ACHN (cell line): ENCODE measurements around the gene KCNJ8.
"Not testable (repeated sequence)": the region's sequence is repeated elsewhere in the genome, so short reads cannot be mapped to it uniquely, and the experiment has no call there.

Experiments
- DNase-seq: peaks from one replicate; pipeline ENCODE4 v3.0.0-alpha.2; 2015
- in situ Hi-C: cut with HindIII; loops from 2 replicates; pipeline ENCODE4 v1.10.0; 2017; ENCODE audit warnings: low sequenced_read_pairs, low pct_ligation_motif_present, low pct_unique_long_range_greater_than_20kb

Gene KCNJ8

DNA sequence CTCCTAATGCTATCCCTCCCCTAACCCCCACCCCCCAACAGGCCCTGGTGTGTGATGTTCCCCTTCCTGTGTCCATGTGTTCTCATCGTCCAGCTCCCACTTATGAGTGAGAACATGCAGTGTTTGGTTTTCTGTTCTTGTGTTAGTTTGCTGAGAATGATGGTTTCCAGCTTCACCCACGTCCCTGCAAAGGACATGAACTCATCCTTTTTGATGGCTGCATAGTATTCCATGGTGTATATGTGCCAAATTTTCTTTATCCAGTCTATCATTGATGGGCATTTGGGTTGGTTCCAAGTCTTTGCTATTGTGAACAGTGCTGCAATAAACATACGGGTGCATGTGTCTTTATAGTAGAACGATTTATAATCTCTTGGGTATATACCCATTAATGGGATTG lies 15.2 kb upstream of the KCNJ8 start:
- DNase-seq, in situ Hi-C loops: not testable (repeated sequence)

DNA sequence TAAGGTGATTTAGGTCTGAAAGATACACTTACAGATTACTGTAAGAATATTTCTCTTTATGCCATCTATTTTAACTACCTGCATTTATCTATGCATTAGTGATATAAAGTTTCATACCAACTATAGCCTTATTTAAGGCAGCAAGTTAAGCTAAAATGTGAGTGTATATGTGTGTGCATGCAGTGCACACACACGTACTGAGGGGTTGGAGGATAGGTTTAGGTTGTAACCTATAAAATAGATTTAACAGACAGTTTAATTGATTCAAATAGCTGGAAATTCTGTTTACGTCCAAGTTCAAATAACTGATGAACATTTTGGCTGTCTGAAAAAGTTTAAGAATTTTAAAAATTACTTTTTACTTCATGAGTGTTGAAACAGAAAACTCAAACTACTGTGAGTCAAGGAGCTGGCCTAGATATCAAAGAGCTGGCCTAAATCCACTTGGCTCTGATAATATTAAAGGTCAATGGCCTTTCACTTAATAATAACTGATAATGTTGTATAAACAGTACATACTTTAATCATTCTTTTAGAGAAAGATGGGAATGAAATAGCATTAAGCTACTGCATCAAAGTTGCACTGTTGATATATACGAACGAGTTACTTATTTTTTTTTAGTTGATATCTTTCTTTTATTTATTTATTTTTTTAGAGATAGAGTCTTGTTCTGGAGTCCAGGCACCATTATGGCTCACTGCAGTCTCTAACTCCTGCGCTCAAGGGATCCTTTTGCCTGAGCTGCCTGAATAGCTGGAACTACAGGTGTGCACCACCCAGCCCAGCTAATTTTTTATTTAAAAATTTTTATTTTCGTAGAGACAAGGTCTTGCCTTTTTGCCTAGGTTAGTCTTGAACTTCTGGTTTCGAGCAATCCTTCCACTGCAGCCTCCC lies 13.8 kb upstream of the KCNJ8 start:
- in situ Hi-C loops: no loop called here
- DNase-seq: no peak

DNA sequence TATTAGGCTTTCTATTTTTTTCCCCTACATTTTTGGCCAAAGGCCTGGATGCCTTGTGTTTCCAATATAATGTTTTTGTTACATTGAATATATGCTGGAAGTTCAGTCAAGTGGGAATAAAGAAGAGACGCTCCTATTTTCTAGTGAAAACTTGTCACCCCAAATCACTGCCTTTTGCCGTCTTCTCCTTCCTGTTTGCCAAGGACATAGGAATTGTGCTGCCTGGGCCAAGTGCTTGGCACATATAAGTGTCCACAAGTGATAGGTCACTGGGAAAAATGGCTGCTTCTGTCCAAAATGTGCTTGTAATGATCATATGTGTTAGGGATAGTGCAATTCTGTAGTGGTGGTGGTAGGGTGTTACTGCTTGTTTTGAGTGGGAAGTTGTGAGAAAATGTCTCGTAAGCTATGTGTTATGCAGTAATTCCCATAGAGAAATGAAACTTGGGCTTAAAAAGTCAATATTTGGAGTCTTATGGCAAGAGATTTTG lies 11.6 kb upstream of the KCNJ8 start:
- in situ Hi-C loops: no loop called here
- DNase-seq: no peak

GRCh38 chr12:21782723-21783122 lies 8.2 kb upstream of the KCNJ8 start:
- DNase-seq, in situ Hi-C loops: not testable (repeated sequence)

DNA sequence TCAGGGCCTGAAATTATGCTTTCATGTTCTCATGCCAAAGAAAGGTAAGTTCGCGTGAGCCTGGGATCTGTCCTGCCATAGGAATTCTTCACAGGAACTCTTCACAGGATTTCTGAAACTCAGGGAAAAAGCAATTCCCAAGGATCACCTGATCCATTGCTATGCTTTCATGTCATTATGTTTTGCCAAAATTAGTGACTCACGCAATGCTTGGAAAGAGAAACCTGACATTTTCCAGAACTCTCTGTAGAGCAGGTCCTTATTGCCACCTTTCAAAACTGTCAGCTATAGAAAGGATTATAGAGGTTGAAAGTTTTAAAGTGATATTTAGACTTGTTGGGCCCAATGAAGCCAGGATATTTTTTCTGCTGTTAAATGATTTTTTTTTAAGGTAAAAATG lies 6.3 kb upstream of the KCNJ8 start:
- no peak for DNase-seq
- in situ Hi-C loops: no loop called here

GRCh38 chr12:21776175-21776574 lies 1.7 kb upstream of the KCNJ8 start:
- in situ Hi-C loops: no loop called here
- DNase-seq: no peak

DNA sequence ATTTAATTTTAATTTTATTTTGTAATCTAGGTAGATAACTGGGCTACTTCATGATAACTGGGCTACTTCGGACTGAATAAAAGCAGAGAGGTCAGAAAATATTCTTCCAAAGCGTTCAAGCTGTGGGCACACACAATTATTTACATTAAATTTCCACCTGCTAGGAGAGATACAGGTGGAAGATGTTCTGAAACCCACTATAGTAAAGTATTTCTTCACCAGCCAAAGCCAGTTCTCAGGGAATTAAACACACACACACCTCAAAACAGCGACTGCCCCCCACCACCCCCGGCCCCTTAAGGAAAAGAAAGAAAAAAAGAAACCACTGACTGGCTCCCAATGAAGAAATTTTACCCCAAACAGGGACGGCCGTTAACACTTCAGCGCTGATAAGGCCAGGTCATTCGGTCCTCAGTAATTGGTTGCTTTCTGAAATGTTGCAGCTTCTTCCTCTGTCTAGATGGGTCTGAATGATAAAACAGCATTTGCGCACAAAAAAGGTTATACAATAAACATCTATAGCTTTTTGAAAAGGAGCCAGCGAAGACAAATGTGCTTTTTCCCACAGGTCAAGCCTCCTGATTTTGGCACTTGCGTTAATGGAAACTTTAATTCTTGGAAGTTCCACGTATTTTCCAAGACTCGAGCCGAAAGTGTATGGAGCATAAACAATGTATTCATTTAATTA lies 771 bp upstream of the KCNJ8 start:
- peak; percentile 28 for DNase-seq
- in situ Hi-C loops: no loop called here

DNA sequence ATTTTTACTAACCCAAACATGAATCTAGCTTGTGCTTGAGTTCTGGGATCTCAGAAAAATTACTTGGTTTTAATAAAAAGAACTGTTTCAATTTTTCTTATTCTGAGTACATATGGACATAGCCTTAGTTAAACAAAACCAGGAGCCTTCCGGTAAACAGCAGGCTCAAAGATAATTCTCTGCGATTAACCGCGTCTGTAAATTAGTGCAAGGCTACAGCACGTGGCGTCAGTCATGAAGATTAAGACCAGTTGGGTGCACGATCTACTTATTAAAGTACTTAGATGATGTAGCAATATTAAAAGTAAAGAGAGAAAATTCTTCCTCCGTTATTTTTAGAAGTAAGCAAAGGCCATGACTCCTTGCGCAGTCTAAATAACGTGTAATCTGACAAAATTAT lies 700 bp downstream of the KCNJ8 start:
- peak; percentile 18 for DNase-seq
- in situ Hi-C loops: no loop called here

DNA sequence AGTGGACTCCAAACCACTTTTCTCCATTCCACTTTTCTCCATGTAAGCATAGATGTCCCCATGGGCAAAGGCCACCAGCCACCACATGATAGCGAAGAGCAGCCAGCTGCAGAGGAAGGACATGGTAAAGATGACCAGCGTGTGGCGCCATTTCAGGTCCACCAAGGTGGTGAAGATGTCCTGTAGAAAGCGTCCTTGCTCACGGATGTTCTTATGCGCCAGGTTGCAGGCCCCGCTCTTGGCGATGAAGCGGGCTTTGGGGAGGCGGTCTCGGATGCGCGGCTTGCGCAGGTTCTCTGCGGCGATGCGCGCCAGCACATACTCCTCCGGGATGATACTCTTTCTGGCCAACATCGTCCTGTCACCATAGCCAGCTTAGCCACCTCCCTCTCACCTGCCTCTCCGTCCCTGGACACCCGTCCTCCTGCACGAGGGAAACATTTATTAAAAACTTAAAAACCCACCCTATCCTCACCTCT lies 1.2 kb downstream of the KCNJ8 start:
- in situ Hi-C loops: no loop called here
- DNase-seq: peak; percentile 67

DNA sequence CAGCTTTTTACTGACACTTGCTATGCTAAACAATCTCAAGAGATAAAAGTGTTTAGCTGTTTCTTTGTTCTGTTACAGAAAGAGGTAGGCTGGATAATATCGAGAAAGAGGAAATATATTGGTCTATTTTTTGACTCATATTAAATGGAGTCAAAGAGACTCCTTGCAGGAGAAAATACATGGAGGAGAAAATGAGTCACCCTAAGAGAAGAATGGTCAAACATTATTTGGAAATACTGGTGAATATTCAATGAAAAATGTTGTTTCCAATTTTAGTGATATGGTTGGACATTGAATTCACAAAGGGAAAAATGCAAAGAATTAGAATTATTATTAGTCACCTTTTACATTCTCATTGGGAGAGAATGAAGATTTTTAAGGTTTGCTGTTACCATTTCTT lies 3.2 kb downstream of the KCNJ8 start:
- DNase-seq: no peak
- in situ Hi-C loops: no loop called here

- DNase-seq: no peak
- in situ Hi-C loops: no loop called here
Measured at GRCh38 chr12:21769307-21769706, 5.2 kb downstream of the KCNJ8 start.

DNA sequence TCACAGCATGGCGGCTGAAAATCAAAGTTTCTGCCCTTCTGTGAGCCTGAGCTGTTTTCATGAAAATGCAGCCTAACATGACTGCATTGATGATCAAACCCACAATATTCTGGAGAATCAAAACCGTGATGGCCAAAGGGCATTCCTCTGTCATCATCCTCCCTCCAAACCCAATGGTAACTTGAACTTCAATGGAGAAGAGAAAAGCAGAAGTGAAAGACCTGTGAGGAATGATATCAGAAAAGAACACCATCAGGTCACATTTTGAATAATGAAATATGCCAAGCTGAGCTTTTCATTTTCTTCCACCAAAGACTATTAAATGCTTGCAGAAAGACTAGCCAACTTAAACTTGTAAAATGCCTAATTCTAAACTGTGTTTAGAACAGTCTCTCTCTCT lies 8.1 kb downstream of the KCNJ8 start:
- DNase-seq: no peak
- in situ Hi-C loops: no loop called here

DNA sequence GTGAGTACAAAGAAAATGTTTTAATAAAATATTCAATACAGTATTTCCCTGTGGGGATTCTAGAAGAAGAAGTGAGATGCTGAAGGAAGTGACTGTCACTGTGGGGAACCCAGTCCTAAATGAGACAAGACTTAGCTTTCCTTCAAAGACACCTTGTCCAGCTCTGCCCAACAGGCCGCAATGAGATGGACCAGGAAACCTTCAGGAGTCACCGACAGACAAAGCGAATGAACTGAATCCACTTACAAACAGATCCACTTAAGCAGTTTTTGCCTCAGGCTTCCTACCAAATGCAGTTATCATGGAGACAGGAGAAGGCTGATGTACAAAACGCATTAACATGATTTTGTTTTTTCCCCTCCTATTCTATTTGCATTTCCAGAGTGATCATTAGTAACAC lies 9.6 kb downstream of the KCNJ8 start:
- no peak for DNase-seq
- in situ Hi-C loops: no loop called here

DNA sequence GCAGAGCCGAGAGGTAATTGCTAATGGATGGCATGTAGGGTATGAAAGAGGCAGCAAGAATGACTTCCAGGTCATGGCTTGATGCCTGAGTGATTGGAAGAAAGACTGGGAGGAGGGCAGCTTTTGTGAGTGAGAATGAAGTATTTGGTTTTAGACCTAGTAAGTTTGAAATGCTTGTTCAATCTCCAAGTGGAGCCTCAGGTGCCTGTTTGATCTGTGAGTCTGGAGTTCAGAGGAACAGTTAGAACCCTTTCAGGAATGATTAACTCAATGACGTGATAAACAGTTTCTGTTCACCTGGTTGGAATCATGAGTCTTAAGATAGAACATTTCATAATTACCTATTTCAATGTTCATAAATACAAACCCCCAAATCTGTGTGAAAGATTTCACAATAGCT lies 10.4 kb downstream of the KCNJ8 start:
- no peak for DNase-seq
- in situ Hi-C loops: no loop called here

DNA sequence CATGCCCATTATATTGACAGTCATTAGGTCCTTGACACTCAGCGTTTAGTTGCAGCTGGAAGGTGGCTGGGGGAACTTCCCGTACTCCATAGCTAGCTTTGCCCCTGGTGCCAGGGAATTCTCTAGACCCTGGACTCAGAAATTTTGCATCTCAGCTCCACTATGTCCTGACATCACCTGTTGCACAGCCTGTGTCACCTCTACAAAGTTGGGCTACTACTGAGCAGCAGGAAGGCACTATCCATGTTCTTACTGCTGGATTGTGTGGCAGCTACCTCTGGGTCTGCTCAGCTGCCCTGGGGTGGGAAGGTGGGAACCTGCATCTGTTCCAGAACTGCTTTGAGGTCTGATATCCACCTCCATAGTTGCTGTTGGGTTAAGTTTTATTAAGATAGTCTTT lies 11.0 kb downstream of the KCNJ8 start:
- DNase-seq: no peak
- in situ Hi-C loops: no loop called here

DNA sequence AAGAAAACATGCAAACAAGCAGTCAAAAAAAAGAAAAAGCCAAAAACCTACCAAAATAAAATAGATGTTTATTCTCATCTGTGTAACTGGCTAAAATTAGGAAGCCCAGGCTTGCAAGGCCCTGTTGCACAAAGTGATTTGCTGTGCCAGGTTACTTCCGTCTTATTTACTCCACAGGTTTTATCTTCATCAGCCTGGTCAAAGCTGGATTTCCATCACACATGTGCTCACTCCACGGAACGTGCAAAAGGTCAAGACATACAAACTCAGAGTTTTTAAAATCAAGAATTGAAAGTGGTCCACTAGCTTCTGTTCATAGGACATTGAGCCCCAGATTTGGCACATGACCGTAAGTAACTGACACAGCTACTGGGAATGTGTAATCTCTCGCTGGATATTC lies 14.8 kb downstream of the KCNJ8 start:
- DNase-seq: no peak
- in situ Hi-C loops: no loop called here

GRCh38 chr12:21757735-21758134 lies 16.8 kb downstream of the KCNJ8 start:
- no peak for DNase-seq
- in situ Hi-C loops: no loop called here

DNA sequence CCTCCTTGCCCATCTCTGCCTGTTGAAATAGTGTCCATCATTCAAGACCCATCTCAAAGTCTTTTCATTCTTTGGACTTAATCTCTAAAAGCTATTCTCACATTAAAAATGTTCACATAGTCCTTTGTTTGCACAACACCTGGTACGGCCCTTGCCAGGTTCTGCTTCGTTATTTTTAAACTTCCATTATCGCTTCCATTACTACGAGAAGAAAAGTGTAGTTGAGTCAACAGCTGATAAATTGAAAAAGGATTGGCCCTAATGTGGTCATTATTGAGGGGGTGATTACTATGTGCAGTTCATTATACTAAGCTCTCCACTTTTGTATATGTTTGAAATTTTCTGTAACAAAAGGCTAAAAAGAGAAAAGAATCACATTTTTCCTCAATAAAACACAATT lies 17.8 kb downstream of the KCNJ8 start:
- in situ Hi-C loops: no loop called here
- no peak for DNase-seq

DNA sequence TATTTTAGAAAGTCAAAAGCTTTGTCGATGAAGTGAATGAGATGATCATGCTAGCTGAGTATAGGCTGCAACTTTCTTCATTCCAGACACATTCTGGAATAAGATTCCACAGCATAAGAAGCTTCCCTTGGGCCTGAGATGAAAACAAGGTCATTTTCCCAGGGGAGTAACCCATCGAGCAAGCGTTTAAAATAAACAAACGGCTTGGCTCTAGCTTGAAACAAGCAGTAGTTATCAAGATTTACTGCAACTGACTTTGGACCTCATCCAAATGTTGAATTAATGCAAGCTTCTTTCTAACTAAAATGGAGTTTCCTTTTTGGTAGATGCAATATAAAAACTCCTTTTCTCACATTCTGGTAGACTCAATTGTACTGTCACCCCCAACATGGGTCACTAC lies 23.0 kb downstream of the KCNJ8 start:
- in situ Hi-C loops: no loop called here
- no peak for DNase-seq

GRCh38 chr12:21745258-21745657 lies 29.2 kb downstream of the KCNJ8 start:
- in situ Hi-C loops: no loop called here
- no peak for DNase-seq
